ENCODE data around the gene JMJD4. TPM values are rescaled to one million over a fixed set of nuclear protein-coding genes. Genes with fewer than 3 reads are reported as not detected.

Gene JMJD4, protein sequence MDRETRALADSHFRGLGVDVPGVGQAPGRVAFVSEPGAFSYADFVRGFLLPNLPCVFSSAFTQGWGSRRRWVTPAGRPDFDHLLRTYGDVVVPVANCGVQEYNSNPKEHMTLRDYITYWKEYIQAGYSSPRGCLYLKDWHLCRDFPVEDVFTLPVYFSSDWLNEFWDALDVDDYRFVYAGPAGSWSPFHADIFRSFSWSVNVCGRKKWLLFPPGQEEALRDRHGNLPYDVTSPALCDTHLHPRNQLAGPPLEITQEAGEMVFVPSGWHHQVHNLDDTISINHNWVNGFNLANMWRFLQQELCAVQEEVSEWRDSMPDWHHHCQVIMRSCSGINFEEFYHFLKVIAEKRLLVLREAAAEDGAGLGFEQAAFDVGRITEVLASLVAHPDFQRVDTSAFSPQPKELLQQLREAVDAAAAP
- total RNA-seq (2014; rRNA removed; shearing (Covaris generic)), result 15.9 and 22.0 TPM in 2 replicates
- 77.3 and 105 TPM in 2 replicates for polyA plus RNA-seq (2014; cell fraction: nucleus; rRNA removed)

DNA sequence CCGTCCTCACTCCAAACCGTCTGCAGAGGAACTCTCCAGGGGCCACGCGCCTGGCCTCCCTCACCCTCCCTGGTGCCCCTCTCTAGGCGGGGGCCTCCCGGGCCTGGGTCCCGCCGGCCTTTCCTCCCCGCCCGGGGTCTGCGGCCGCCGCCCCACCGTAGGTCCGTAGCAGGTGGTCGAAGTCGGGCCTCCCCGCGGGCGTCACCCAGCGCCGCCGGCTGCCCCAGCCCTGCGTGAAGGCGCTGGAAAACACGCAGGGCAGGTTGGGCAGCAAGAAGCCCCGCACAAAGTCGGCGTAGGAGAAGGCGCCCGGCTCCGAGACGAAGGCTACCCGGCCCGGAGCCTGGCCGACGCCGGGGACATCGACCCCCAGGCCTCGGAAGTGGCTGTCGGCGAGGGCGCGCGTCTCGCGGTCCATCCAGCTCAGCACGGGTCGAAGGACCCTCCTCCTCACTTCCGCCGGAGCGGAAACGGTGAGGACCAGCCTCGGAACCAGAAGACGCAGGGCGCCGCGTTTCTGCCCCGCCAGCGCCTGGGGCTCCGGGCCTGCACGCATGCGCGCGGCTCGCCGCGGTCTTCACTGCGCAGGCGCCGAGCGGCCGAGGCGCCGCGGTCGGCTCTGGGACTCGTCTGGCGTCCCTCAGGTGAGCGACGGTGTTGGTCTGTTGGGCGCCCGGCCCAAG, at the start of gene JMJD4, which contains the start of gene SNAP47:
TSS of gene JMJD4 (minus strand) at position 447 of the 683 bp plus-strand sequence. CDS start at position 418, 29 bp downstream.
TSS of gene SNAP47 (plus strand) at position 580 of the 683 bp plus-strand sequence. CDS start 12,302 bp downstream, outside the sequence.
- DNase-seq (ENCODE audit: extremely low read depth, low read depth), result peak; percentile 91

DNA sequence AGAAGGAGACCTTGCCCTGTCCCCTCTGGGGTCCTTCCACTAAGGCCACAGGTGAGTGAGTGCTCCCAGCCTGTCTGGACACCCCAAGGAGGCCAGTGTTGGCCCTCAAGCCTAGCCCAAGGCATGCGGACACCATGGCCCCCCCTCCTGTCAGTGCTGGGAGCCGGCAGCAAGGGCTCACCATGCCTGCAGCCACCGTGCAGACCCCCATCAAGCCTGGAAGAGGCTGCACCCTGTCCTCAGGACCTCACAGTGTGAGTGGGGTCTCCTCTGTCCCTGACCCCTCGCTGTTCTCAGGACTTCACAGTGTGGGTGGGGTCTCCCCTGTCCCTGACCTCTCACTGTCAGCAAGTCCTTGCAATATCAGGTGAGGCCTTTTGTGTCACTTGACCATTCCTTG, 47.1 kb upstream of the JMJD4 start:
- DNase-seq (ENCODE audit: extremely low read depth, low read depth), result no peak

DNA sequence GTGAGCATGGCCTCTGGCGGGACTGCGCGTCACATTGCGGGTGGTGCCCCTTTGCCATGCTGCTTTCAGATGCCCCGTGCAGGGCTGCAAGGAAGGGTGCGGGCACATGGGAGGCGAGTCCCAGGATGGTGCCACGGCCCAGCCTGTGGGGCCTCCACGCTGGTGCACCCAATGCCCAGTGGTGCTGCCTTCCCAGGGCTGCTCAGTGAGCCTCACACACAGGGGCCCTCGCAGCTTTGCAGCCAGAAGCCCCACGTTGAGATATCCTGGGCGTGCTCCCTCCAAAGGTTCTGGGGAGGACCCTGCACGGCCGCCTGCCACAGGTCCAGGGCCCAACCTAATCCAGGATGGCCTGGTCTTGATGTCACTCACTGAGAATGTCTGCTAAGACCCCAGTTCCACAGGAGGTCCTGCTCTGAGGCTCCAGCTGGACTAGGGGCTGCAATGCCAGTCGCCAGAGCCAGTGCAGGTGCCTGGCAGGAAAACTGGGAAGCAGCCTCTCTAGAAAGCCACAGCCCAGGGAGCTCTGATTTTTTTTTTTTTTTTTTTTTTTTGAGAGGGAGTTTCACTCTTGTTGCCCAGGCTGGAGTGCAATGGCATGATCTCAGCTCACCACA, 46.3 kb upstream of the JMJD4 start:
- no peak for DNase-seq (ENCODE audit: extremely low read depth, low read depth)

DNA sequence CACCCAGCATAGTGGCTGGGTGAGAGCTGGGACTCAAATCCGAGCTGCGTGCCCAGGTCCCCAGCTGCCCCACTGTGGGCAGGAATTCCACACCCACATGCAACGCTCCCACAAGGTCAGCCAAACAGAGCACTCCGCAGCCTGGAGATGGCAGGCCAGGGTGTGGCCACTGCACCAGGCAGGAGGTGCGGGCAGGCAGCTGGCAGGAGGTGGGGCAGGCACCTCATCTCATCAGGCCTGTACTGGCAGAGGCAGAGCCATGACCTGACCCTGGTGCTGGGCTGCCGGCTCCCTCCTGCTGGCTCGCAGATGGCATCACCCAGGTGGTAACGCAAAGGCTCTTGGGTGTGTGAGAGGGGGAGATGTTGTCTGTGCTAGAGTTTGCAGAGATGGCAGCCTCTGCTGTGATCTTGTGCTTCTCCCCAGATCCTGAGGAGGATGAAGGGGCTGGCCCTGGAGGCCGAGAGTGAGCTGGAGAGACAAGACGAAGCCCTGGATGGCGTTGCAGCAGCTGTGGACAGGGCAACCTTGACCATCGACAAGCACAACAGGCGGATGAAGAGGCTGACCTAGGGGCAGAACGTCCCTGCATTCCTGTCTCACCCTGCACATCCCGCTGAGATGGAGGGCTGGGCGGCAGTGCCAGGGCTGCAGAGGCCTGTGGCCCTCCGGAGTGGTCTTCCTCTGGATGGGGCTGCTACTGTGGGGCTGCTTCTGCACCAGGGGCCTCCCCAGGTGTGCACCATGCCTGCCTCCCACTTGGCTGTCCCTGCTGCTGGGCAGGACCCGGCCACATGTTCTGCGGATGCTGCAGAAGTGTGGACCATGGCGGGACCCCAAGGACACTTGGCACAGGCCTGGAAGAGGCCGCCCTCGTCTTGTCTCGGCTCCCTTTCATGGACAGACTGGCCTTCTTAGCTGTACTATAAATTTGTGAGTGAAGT, 45.3 kb upstream of the JMJD4 start:
- no peak for DNase-seq (ENCODE audit: extremely low read depth, low read depth)

DNA sequence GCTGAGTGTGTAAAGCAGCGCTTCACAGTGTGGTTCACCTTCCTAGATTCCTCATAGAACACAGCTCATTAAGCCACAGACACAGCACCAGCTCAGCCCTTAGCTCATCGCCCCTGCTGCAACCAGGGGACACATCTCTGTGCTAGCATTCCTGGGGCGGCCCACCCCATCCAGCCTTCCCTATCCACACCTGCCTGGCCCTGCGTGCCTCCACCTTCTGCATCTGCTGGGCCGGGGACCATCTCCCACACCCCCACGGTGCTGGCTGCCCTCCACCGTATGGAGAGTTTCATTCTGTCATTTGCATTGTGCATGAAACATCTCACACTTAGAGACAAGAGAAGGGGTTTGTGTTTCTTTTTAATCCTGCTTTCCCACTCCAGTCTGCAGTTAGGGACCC, 44.6 kb upstream of the JMJD4 start:
- no peak for DNase-seq (ENCODE audit: extremely low read depth, low read depth)

DNA sequence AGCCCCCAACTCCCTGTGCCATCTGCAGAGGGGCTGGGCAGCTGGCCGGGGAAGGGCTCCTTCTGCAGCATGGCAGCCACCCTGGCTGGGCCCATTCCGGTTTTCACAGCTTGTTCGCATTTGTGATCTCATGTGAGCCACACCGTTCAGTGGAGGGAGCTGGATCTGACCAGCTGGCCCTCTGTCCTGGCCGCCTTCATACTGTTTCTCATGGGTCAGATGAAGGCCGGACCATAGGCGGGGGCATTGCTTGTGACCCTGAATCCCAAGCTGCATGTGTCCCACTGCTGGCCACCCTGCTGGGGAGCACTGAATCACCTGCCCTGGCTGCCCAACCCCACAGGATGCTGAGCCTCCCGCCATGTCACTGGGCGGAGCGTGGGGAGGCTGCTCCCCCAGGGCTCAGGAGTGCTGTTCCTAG, 43.9 kb upstream of the JMJD4 start:
- no peak for DNase-seq (ENCODE audit: extremely low read depth, low read depth)

DNA sequence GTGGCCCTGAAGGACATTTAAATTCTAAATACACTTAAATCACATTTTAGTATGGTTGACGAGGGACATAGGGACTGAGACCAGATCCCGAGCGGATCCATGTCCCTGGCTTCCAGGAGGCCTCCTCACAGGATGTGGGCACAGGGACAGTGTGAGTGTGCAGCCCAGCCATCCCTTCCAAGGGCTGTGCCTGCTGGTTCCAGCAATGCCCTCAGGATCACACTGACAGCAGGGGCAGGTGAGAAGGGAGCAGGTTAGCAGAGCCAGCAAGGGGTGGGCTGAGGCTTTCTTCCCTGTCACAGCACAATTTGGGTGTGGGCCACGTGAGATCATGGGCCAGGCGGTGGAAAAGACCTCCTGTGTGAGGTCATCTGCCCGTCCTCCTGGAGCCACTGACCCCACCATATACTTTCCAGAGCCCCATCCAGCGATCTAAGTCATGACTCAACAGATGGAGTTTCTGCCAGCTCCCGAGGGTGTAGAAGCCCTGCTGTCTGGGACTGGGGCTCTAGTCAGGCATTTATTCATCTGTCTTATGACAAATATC, 43.4 kb upstream of the JMJD4 start:
- no peak for DNase-seq (ENCODE audit: extremely low read depth, low read depth)

DNA sequence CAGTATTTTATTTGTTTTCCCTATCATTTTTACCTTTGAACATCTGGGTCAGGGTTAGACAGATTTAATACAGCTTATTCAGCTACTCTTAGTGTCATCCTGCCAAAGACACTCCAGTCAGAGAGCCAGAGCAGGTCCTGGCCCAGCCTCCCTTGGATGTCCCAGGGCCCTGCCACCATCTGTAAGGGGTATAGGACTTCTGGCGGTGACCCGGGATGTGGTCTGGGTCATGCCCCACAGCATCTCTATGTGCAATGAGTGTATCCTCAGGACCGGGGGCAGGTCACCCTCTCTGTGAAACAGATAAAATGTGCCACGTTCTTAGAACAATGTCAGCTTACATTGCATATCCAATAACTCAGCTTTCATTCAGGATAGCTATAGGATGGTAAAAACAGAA, 42.5 kb upstream of the JMJD4 start:
- DNase-seq (ENCODE audit: extremely low read depth, low read depth), result no peak

DNA sequence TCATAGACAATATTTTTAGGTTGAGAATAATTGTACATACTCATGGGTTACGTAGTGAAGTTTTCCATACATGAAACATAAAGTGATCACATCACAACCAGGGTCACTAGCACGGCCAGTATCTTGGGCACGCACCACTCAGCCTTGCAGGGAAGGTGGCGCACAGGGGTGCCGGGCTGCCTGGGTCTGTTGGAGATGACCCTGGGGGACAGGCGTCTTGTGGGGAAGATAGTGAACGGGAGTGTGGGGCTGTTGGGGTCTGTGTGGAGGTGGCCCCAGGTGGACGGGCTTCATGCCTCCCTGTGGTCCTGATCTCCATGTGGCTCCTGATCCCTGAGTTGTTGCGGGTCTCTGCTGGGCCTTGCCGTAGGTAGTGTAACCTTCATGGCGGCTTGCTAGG, 42.1 kb upstream of the JMJD4 start:
- DNase-seq (ENCODE audit: extremely low read depth, low read depth), result no peak

DNA sequence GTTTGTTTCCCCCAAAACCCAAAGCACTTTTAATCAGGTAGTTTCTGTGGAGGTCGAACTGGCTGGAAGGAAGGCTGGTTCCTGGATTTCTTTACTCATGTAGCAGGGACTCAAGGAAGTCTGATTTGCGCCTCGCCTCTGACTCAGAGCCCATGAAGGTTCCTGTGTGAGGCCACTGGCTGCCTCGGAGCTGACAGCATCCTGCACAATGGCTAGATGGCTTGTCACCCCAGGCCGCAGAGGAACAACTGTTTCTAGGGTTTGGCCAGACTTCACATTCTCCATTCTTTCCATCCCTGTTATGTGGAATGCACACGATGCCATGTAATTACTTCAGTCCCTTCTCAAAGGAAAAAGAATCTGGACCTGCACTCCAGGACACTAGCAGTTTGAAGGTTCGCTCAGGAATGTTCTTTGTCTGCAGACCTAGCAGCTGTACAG, 41.2 kb upstream of the JMJD4 start:
- DNase-seq (ENCODE audit: extremely low read depth, low read depth), result no peak

DNA sequence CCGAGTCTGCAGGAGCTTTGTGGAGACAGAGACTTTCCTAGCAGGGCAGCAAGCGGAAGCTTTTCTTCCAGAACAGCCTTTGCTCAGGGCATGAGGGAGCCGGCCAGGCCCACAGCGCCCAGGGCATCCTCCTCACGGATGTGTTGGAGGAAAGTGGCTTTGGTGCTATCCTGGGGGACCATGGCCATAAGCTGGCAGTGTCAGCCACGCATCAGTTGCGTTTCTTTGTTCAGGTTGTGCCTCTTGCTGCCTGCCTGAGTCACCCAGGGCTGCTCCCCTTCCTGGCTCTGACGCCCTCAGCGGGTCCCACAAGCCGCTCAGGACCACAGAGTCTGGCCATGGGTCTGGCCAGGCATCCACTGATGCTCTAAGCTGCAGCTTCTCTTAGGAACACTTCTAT, 40.7 kb upstream of the JMJD4 start:
- DNase-seq (ENCODE audit: extremely low read depth, low read depth), result no peak

DNA sequence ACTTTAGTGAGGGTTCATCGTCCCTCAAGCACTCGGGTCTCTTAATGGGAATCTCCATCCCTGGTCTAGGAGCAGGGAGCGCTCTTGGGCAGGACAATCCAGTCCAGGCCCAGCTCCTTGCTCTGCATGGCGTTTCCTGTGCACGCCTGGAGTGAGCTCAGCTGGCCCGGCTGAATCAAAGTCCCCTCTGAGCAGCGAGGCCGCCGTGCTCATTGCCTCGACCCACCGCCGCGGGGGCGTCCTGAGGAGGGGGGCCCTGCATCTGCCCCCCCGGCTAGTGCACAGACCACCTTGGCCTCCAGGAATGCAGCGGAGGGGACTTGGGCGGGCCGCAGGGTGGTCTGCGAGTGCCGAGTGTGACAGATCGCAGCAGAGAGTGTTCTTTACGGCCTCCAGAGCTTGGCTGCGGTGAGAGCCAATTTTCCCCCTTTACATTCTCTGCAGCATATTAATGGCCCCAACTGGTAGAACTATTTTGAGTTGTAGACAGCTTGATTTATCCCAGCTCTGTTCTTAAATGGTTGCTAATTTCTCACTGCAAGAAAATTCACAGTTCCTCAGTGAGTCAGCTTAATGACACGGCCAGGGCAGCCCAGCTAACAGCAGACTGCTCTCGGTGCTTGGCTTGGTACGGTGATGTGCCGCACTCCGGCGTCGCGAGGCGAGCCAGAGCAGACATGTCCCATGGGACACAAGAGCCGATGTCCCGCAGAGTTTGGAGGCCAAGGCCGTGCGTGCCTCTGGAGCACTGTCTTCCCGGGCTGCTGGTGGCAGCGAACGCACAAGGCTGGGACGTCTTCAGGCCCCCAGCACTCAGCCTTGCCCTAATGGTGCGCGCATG, 39.9 kb upstream of the JMJD4 start:
- no peak for DNase-seq (ENCODE audit: extremely low read depth, low read depth)

DNA sequence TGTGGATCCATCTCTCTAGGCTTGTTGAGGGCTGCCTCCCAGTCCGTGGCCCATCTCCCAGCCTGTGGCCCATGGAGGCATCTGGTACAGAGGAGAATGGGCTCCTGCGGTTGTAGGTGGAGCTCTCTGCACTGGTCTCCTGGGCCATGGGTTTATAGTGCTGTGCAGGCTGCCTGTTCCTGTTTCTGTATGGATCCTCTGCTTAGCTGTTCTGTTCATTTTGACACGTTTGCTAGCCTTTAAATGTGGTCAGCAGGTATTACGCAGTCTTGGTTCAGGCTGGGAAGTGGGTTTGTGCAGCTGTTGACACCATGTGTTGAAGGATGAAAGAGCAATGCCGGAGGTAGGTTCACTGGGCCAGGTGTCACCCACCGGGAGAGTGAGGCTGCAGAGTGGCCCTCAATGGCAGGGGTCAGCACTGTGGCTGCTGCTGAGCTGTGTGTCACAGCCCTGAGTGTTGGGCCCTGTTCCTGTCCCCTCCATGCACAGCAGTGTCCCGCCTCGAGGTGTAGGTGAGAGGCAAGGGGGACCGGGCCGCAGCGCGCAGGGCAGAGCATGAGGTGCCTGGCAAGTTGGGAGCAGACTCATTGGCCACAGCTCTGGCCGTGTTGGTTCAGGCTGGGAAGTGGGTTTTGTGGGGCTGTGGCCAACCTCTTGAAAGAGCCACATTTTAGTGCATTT, 39.1 kb upstream of the JMJD4 start:
- no peak for DNase-seq (ENCODE audit: extremely low read depth, low read depth)

DNA sequence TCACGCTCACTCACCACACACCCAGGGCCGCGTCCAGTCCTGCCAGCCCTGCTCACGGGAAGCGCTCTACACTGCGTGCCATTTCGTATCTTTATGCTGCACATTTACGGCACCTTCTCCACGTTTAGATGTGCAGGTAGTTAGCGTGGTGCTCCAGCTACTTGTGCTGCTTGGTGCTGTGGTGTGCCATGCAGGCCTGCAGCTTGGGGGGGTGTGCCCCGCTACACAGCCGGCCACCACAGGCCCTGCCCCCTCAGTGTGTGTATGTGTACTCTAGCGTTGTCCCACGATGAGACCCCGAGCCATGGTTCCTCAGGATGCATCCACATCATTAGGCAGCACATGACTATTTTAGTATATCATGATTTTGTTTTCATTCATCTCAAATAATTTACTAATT, 38.5 kb upstream of the JMJD4 start:
- no peak for DNase-seq (ENCODE audit: extremely low read depth, low read depth)

DNA sequence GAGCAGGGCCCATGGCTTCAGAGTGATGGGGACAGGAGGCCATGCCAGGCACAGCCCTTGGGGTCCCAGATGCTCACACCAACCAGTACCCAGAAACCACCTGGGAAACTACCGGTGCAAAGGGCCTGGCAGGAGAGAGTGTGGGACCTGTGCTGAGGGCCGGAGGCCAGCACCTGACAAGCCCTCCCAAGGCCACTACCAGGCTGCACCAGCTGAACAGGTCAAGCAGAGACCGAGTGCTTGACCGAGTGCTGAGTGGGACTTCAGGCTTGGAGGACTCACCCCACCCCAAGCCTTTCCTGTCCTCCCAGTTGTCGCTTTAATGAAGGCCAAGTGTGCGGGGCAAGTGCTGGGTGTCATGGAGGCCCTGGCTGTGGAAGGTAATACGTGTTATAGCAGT, 36.7 kb upstream of the JMJD4 start:
- DNase-seq (ENCODE audit: extremely low read depth, low read depth), result no peak

DNA sequence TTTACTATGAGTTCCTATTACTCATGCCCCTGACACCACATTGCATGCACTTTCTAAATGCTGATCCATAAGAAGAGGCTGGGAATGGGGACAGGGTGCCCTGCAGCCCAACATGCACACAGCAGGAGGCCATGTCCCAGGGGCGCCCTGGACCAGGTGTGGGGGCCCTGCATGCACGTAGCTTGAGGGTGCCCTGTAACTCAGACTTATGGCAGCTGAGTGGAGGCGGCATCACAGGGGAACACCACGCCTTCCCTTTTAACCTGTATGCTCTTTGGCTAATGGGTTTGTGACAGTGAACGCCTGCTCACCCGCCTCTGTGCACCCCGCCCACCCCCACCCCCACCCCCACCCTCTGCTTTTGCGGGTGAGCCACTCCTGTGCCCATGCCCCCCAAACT, 36.2 kb upstream of the JMJD4 start:
- no peak for DNase-seq (ENCODE audit: extremely low read depth, low read depth)

DNA sequence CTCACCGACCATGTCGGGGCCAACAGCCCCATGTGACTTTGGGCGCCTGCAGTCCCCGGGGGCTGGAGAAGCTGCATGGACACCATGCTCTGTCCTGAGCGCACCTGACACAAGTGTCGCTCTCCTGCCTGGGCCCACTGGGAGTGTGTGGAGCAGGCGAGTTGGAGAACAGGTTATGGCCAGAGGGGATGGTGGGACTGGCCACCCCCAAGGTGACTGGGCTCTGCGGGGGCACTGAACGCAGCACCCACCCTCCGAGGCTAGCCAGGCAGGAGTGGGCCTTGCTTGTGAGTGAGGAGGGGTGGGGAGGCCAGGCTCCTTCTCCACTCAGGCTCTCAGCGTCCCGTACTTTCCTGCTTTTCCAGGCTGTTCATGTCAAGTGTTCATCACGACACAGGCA, 35.7 kb upstream of the JMJD4 start:
- no peak for DNase-seq (ENCODE audit: extremely low read depth, low read depth)

DNA sequence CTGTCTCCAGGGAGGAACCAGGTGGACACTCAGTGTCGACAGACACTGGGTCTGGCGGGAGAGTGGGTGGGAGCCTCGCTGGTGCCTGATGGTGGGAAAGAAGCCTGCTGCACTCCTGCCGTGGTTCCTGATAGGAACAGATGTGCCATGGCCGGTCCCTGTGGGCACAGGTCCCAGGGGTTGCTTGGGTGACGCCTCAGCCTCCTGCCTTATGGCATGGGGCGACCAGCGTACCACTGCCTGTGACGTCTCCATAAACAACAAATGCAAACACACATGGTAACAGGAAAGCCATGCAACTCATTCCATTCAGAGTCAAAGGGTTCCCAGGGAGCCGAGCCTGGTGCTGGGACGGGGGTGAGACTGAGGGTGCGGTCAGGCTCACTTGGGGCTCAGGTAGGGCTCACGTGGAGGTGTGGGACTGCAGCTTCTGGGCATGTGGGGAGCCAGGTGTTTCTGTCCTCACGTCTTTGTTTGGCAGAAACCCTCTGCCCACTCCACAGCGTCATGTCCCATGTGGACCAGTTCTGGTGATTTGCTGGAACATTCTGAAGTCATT, 34.9 kb upstream of the JMJD4 start:
- DNase-seq (ENCODE audit: extremely low read depth, low read depth), result no peak
